SK-N-MC (cell line): Measurements from ENCODE around the gene CTPS2.

Experiments
- EZH2 ChIP-seq: fragments of 200-600 bp; sonication (generic); IDR thresholded peaks from one replicate; pipeline ENCODE4 v1.6.1; 2017; ENCODE audit warnings: antibody characterized with exemption
- POLR2AphosphoS5 ChIP-seq: IDR thresholded peaks from 2 replicates; pipeline ENCODE4 v1.6.1; 2012; ENCODE audit warnings: mild to moderate bottlenecking, low read depth, low read length, borderline replicate concordance

- TF ChIP-seq EZH2 (no peak), POLR2AphosphoS5 (no peak)
Measured at GRCh38 chrX:16592194-16592770, 120.2 kb downstream of the CTPS2 start.
